ENCODE data around the gene CHD5. TPM values are rescaled to one million over a fixed set of nuclear protein-coding genes. Genes with fewer than 3 reads are reported as not detected.

CHD5 gene
- polyA plus RNA-seq, 1 donor (not counting 4 experiments of a cell fraction or from before 2014, with no cell fraction given) = 0.07 TPM

GRCh38 chr1:6105218-6105679 lies 74.9 kb downstream of the CHD5 start:
- Histone ChIP-seq H3K79me2 (ENCODE audit: control insufficient read depth, insufficient read depth, low read length) (no peaks in the 10 kb centered on the region), H3K4me2 (ENCODE audit: control insufficient read depth, extremely low read depth, insufficient read depth, low read depth, low read length) (no peak overlapping the region), H3K36me3 (ENCODE audit: control insufficient read depth in 2 of 2, extremely low read depth in 1 of 2, insufficient read depth in 2 of 2, low read length in 2 of 2) (no peaks in the 10 kb centered on the region), H3K9me1 (ENCODE audit: control insufficient read depth, extremely low read depth, insufficient read depth, low read length) (no peaks in the 10 kb centered on the region), H3K27me3 (ENCODE audit: control insufficient read depth, extremely low read depth, insufficient read depth, low read length) (peaks cover 30% of the 10 kb centered on the region), H3K4me1 (ENCODE audit: control insufficient read depth, extremely low read depth, insufficient read depth, low read length) (no peaks in the 10 kb centered on the region), H3K9ac (ENCODE audit: control insufficient read depth, extremely low read depth, insufficient read depth, low read length) (no peak overlapping the region), H3K4me3 (ENCODE audit: control insufficient read depth in 2 of 3, extremely low read depth in 1 of 3, insufficient read depth in 2 of 3, low read depth in 1 of 3, low read length in 3 of 3) (no peak overlapping the region), H3K9me3 (ENCODE audit: control insufficient read depth, low read depth, low read length) (no peaks in the 10 kb centered on the region), H4K20me1 (ENCODE audit: control insufficient read depth, extremely low read depth, insufficient read depth, low read length) (no peaks in the 10 kb centered on the region), H3K27ac (ENCODE audit: control insufficient read depth, insufficient read depth, low read length) (no peak overlapping the region), H2AFZ (ENCODE audit: control insufficient read depth, low read length) (no peak overlapping the region)
- FAIRE-seq (no peak), DNase-seq (ENCODE audit: low read depth, low spot score) (no peak)
- dilution Hi-C loops (cut with MboI; ENCODE audit: extremely low pct_ligation_motif_present, low sequenced_read_pairs) = no loop called here
- TF ChIP-seq EZH2 (IDR thresholded peaks at IDR 0.05; ENCODE audit: low read length) (no peak), CTCF (optimal IDR thresholded peaks at IDR 0.05 in 1 of 3, IDR thresholded peaks at IDR 0.05 in 1 of 3, conservative IDR thresholded peaks at IDR 0.05 in 1 of 3; ENCODE audit: extremely low read depth in 1 of 3, insufficient read depth in 2 of 3, low read length in 3 of 3) (peak in 2 of 3 experiments; percentile 10 to 29)

GRCh38 chr1:6104631-6105030 lies 75.5 kb downstream of the CHD5 start:
- Histone ChIP-seq H3K9ac (ENCODE audit: control insufficient read depth, extremely low read depth, insufficient read depth, low read length) (no peak overlapping the region), H3K9me3 (ENCODE audit: control insufficient read depth, low read depth, low read length) (no peaks in the 10 kb centered on the region), H4K20me1 (ENCODE audit: control insufficient read depth, extremely low read depth, insufficient read depth, low read length) (no peaks in the 10 kb centered on the region), H3K9me1 (ENCODE audit: control insufficient read depth, extremely low read depth, insufficient read depth, low read length) (no peaks in the 10 kb centered on the region), H3K27me3 (ENCODE audit: control insufficient read depth, extremely low read depth, insufficient read depth, low read length) (peaks cover 30% of the 10 kb centered on the region), H3K4me1 (ENCODE audit: control insufficient read depth, extremely low read depth, insufficient read depth, low read length) (no peaks in the 10 kb centered on the region), H3K4me3 (ENCODE audit: control insufficient read depth in 2 of 3, extremely low read depth in 1 of 3, insufficient read depth in 2 of 3, low read depth in 1 of 3, low read length in 3 of 3) (no peak overlapping the region), H2AFZ (ENCODE audit: control insufficient read depth, low read length) (no peak overlapping the region), H3K79me2 (ENCODE audit: control insufficient read depth, insufficient read depth, low read length) (no peaks in the 10 kb centered on the region), H3K27ac (ENCODE audit: control insufficient read depth, insufficient read depth, low read length) (no peak overlapping the region), H3K36me3 (ENCODE audit: control insufficient read depth in 2 of 2, extremely low read depth in 1 of 2, insufficient read depth in 2 of 2, low read length in 2 of 2) (no peaks in the 10 kb centered on the region), H3K4me2 (ENCODE audit: control insufficient read depth, extremely low read depth, insufficient read depth, low read depth, low read length) (no peak overlapping the region)
- dilution Hi-C loops (cut with MboI; ENCODE audit: extremely low pct_ligation_motif_present, low sequenced_read_pairs) = no loop called here
- TF ChIP-seq CTCF (optimal IDR thresholded peaks at IDR 0.05 in 1 of 3, IDR thresholded peaks at IDR 0.05 in 1 of 3, conservative IDR thresholded peaks at IDR 0.05 in 1 of 3; ENCODE audit: extremely low read depth in 1 of 3, insufficient read depth in 2 of 3, low read length in 3 of 3) (no peak), EZH2 (IDR thresholded peaks at IDR 0.05; ENCODE audit: low read length) (no peak)
- no peak for FAIRE-seq
- no peak for DNase-seq (ENCODE audit: low read depth, low spot score)

Measured in keratinocyte (primary cell).